GM18511 (cell line): ENCODE data around the gene CASP9.
"Not testable (repeated sequence)": the region's sequence is repeated elsewhere in the genome, so short reads cannot be mapped to it uniquely, and the experiment has no call there.

Experiments used
- ATAC-seq: cut with Tn5 transposase; IDR thresholded peaks from one replicate; pipeline ENCODE4 v1.9.1; 2021; ENCODE audit warnings: mild to moderate bottlenecking, moderate library complexity; ENCODE audit not compliant: unreplicated experiment

Gene CASP9

GRCh38 chr1:15471723-15472122 is 52.3 kb downstream of the CASP9 start:
- ATAC-seq, result not testable (repeated sequence)

GRCh38 chr1:15471067-15471466 is 52.9 kb downstream of the CASP9 start:
- not testable (repeated sequence) for ATAC-seq

- not testable (repeated sequence) for ATAC-seq
Observed at GRCh38 chr1:15469821-15470448, 54.1 kb downstream of the CASP9 start.

GRCh38 chr1:15469361-15469760 is 54.7 kb downstream of the CASP9 start:
- ATAC-seq, result no peak

GRCh38 chr1:15468145-15468544 is 55.9 kb downstream of the CASP9 start:
- ATAC-seq, result no peak

GRCh38 chr1:15466955-15467625 is 56.9 kb downstream of the CASP9 start:
- not testable (repeated sequence) for ATAC-seq

- ATAC-seq, result no peak
Observed at GRCh38 chr1:15465674-15466073, 58.3 kb downstream of the CASP9 start.

GRCh38 chr1:15463926-15464322 is 60.1 kb downstream of the CASP9 start:
- ATAC-seq, result not testable (repeated sequence)

GRCh38 chr1:15463064-15463800 is 60.8 kb downstream of the CASP9 start:
- ATAC-seq, result not testable (repeated sequence)

GRCh38 chr1:15460708-15461095 is 63.3 kb downstream of the CASP9 start:
- ATAC-seq, result no peak

GRCh38 chr1:15459771-15460707 is 64.0 kb downstream of the CASP9 start:
- ATAC-seq, result no peak

- not testable (repeated sequence) for ATAC-seq
Observed at GRCh38 chr1:15458388-15458787, 65.6 kb downstream of the CASP9 start.

GRCh38 chr1:15457585-15457984 is 66.4 kb downstream of the CASP9 start:
- ATAC-seq, result no peak

GRCh38 chr1:15456313-15456954 is 67.6 kb downstream of the CASP9 start, which contains the start of gene CELA2A:
Gene CELA2A, plus strand, starts transcription at chr1:15456732. Its CDS starts 22 bp downstream, at chr1:15456754.
- no peak for ATAC-seq

- ATAC-seq, result no peak
Observed at GRCh38 chr1:15455522-15455921, 68.5 kb downstream of the CASP9 start.

- ATAC-seq, result no peak
Observed at GRCh38 chr1:15454256-15454655, 69.8 kb downstream of the CASP9 start.

GRCh38 chr1:15453734-15454133 is 70.3 kb downstream of the CASP9 start:
- no peak for ATAC-seq

GRCh38 chr1:15452866-15453571 is 71.0 kb downstream of the CASP9 start:
- no peak for ATAC-seq

GRCh38 chr1:15452216-15452615 is 71.8 kb downstream of the CASP9 start:
- ATAC-seq, result no peak
